Lung microvascular endothelial cell (primary cell): ENCODE data around the gene ADGRD1. TPM values are rescaled to one million over a fixed set of nuclear protein-coding genes. Genes with fewer than 3 reads are reported as not detected.

Experiments
- DNase-seq, 2 donors: peaks; one replicate each; pipeline versions ENCODE4 v3.0.0 to v3.0.0-alpha.2; 2010; ENCODE audit warnings: low read depth in 2 of 2
- total RNA-seq: library from RNA; depleted of rRNA; stranded (reverse); fragments of >200 nt; gene quantifications from 2 replicates; pipeline ENCODE4 v1.2.1, GENCODE V29; 2014

The ADGRD1 gene
- total RNA-seq, 1 donor from 2014 or later: 0.20 TPM

- no peak for DNase-seq
Measured at GRCh38 chr12:131157743-131158142, 204.0 kb downstream of the ADGRD1 start.

- DNase-seq: no peak
Measured at GRCh38 chr12:131159660-131160059, 206.0 kb downstream of the ADGRD1 start.

- DNase-seq: no peak
Measured at GRCh38 chr12:131162113-131162512, 208.4 kb downstream of the ADGRD1 start.

GRCh38 chr12:131163189-131163738 is 209.6 kb downstream of the ADGRD1 start:
- no peak for DNase-seq

- DNase-seq: no peak
Measured at GRCh38 chr12:131164096-131164872, 210.6 kb downstream of the ADGRD1 start.

GRCh38 chr12:131166717-131167116 is 213.0 kb downstream of the ADGRD1 start:
- no peak for DNase-seq

GRCh38 chr12:131167334-131167733 is 213.6 kb downstream of the ADGRD1 start:
- DNase-seq: peak in 1 of 2 donors; percentile 16

- DNase-seq: no peak
Measured at GRCh38 chr12:131171029-131171428, 217.3 kb downstream of the ADGRD1 start.

- DNase-seq: no peak
Measured at GRCh38 chr12:131174901-131175300, 221.2 kb downstream of the ADGRD1 start.

- no peak for DNase-seq
Measured at GRCh38 chr12:131176266-131176665, 222.6 kb downstream of the ADGRD1 start.

- DNase-seq: no peak
Measured at GRCh38 chr12:131176926-131177325, 223.2 kb downstream of the ADGRD1 start.

GRCh38 chr12:131177599-131177998 is 223.9 kb downstream of the ADGRD1 start:
- no peak for DNase-seq

- DNase-seq: no peak
Measured at GRCh38 chr12:131187602-131188001, 233.9 kb downstream of the ADGRD1 start.

- DNase-seq: no peak
Measured at GRCh38 chr12:131188131-131189050, 234.7 kb downstream of the ADGRD1 start.

- DNase-seq: no peak
Measured at GRCh38 chr12:131189781-131190180, 236.1 kb downstream of the ADGRD1 start.

- DNase-seq: no peak
Measured at GRCh38 chr12:131190965-131191364, 237.3 kb downstream of the ADGRD1 start.

Other genes starting within 250 kb of the ADGRD1 start
- not detected in 2 replicates for gene RIMBP2, start 237.6 kb upstream of the ADGRD1 start, total RNA-seq
- 16.8 and 23.8 TPM in 2 replicates for gene STX2, start 114.7 kb upstream of the ADGRD1 start, total RNA-seq
- 296 and 515 TPM in 2 replicates for gene RAN, start 81.8 kb upstream of the ADGRD1 start, total RNA-seq